Activated CD4-positive, alpha-beta memory T cell treated with anti-CD3 and anti-CD28 coated beads, Interleukin-2, amount 10 ng/mL, durations not matched to agents 7 days and 5 days (primary cell): ENCODE results near the gene ZBTB5. TPM values are rescaled to one million over a fixed set of nuclear protein-coding genes. Genes with fewer than 3 reads are reported as not detected.
A peak's percentile ranks its signal among the peaks of the same experiment; 100 is the strongest.
"Not testable (repeated sequence)": the region's sequence is repeated elsewhere in the genome, so short reads cannot be mapped to it uniquely, and the experiment has no call there.

Source experiments
- CTCF ChIA-PET: fragments of 350-600 bp; sonication (Branson Sonifier 250); formaldehyde crosslinking; loops from one replicate; lab custom pipeline; 2021; ENCODE audit warnings: antibody characterized with exemption, inconsistent platforms; lab: Charles Lee
- POLR2A ChIA-PET: fragments of 350-600 bp; sonication (Branson Sonifier 250); formaldehyde crosslinking; loops from one replicate; lab custom pipeline; 2021; ENCODE audit warnings: antibody characterized with exemption; lab: Charles Lee
- DNase-seq: peaks from one replicate; pipeline ENCODE4 v3.0.0-alpha.2; 2020
- H3K27ac Mint-ChIP-seq: one replicate; pipeline ENCODE4 v1.8.0; 2021; ENCODE audit warnings: mild to moderate bottlenecking, mixed read lengths
- H3K27me3 Mint-ChIP-seq: one replicate; pipeline ENCODE4 v1.8.0; 2021; ENCODE audit warnings: mixed read lengths
- H3K36me3 Mint-ChIP-seq: one replicate; pipeline ENCODE4 v1.8.0; 2021; ENCODE audit warnings: low read depth, mixed read lengths
- H3K4me1 Mint-ChIP-seq: one replicate; pipeline ENCODE4 v1.8.0; 2021; ENCODE audit warnings: mixed read lengths
- H3K4me3 Mint-ChIP-seq: one replicate; pipeline ENCODE4 v1.8.0; 2021; ENCODE audit warnings: mild to moderate bottlenecking, mixed read lengths
- H3K9me3 Mint-ChIP-seq: one replicate; pipeline ENCODE4 v1.8.0; 2021; ENCODE audit warnings: mixed read lengths
- total RNA-seq, 2 experiments: library from RNA; stranded (reverse); gene quantifications; one replicate each; pipeline ENCODE4 v1.2.3, GENCODE V29; 2021

Gene ZBTB5
- total RNA-seq, 2 experiments from 2014 or later, result 10.5 to 10.6 TPM

GRCh38 chr9:37426846-37427245, 38.4 kb downstream of the ZBTB5 start:
- Mint-ChIP-seq H3K36me3 (peaks cover 19% of the 10 kb centered on the region), H3K9me3 (no peaks in the 10 kb centered on the region), H3K27ac (no peak overlapping the region), H3K27me3 (no peaks in the 10 kb centered on the region), H3K4me3 (no peak overlapping the region), H3K4me1 (peaks cover 23% of the 10 kb centered on the region)
- no peak for DNase-seq
- ChIA-PET CTCF (no interaction called here), POLR2A (interaction anchor here (0.9 kb wide), 1 partner anchor 9 kb away, joined by 3 read pairs; no protein-coding TSS in a partner anchor)

- H3K27me3 Mint-ChIP-seq, H3K27ac Mint-ChIP-seq, CTCF ChIA-PET, H3K9me3 Mint-ChIP-seq, DNase-seq, H3K4me3 Mint-ChIP-seq: not testable (repeated sequence)
- POLR2A ChIA-PET, result interaction anchor here (0.9 kb wide), 1 partner anchor 8 kb away, joined by 3 read pairs; no protein-coding TSS in a partner anchor
- Mint-ChIP-seq H3K4me1 (peaks cover 24% of the 10 kb centered on the region), H3K36me3 (peaks cover 19% of the 10 kb centered on the region)
Measured at GRCh38 chr9:37426431-37426830, 38.8 kb downstream of the ZBTB5 start.

- no peak for DNase-seq
- Mint-ChIP-seq H3K4me3 (no peak overlapping the region), H3K27ac (no peak overlapping the region), H3K27me3 (no peaks in the 10 kb centered on the region), H3K9me3 (no peaks in the 10 kb centered on the region), H3K36me3 (peaks cover 19% of the 10 kb centered on the region), H3K4me1 (peaks cover 24% of the 10 kb centered on the region)
- POLR2A ChIA-PET, result interaction anchor here (1.6 kb wide), 1 partner anchor 41 kb away, joined by 11 read pairs; the partner anchor contains the start of gene ZBTB5
- CTCF ChIA-PET, result no interaction called here
Measured at GRCh38 chr9:37425298-37425752, 39.9 kb downstream of the ZBTB5 start.

- ChIA-PET CTCF (no interaction called here), POLR2A (interaction anchor here (1.6 kb wide), 2 partner anchors 41 to 61 kb away, joined by 5 to 11 read pairs; partner anchors contain the start of genes POLR1E and ZBTB5)
- Mint-ChIP-seq H3K4me1 (peaks cover 24% of the 10 kb centered on the region), H3K27me3 (no peaks in the 10 kb centered on the region), H3K4me3 (no peak overlapping the region), H3K9me3 (no peaks in the 10 kb centered on the region), H3K27ac (no peak overlapping the region), H3K36me3 (peaks cover 19% of the 10 kb centered on the region)
- DNase-seq, result no peak
Measured at GRCh38 chr9:37424686-37425297, 40.5 kb downstream of the ZBTB5 start.

GRCh38 chr9:37424204-37424685, 41.0 kb downstream of the ZBTB5 start:
- H3K36me3 Mint-ChIP-seq, result peaks cover 19% of the 10 kb centered on the region
- no peaks in the 10 kb centered on the region for H3K27me3 Mint-ChIP-seq
- H3K9me3 Mint-ChIP-seq, result no peaks in the 10 kb centered on the region
- CTCF ChIA-PET, result interaction anchor here (2.4 kb wide), 1 partner anchor 16 kb away, joined by 9 read pairs; no protein-coding TSS in a partner anchor
- peak overlapping the region; percentile 85 for H3K4me3 Mint-ChIP-seq
- no peak for DNase-seq
- H3K27ac Mint-ChIP-seq, result no peak overlapping the region
- POLR2A ChIA-PET, result interaction anchor here (1.1 to 1.6 kb wide), 3 partner anchors 39 to 62 kb away, joined by 3 to 11 read pairs (median 5); partner anchors contain the start of genes POLR1E and ZBTB5
- peaks cover 24% of the 10 kb centered on the region for H3K4me1 Mint-ChIP-seq

- H3K4me1 Mint-ChIP-seq, result peaks cover 25% of the 10 kb centered on the region
- H3K27me3 Mint-ChIP-seq, result no peaks in the 10 kb centered on the region
- peak overlapping the region; percentile 72 for H3K27ac Mint-ChIP-seq
- peak overlapping the region; percentile 85 for H3K4me3 Mint-ChIP-seq
- H3K36me3 Mint-ChIP-seq, result peaks cover 19% of the 10 kb centered on the region
- ChIA-PET POLR2A (interaction anchor here (1.1 to 3.3 kb wide), 5 partner anchors 33 to 168 kb away, joined by 3 to 12 read pairs (median 4); partner anchors contain the start of genes POLR1E, TOMM5 and ZBTB5), CTCF (interaction anchor here (2.4 kb wide), 1 partner anchor 15 kb away, joined by 9 read pairs; no protein-coding TSS in a partner anchor)
- H3K9me3 Mint-ChIP-seq, result no peaks in the 10 kb centered on the region
- no peak for DNase-seq
Measured at GRCh38 chr9:37423508-37423907, 41.7 kb downstream of the ZBTB5 start.

GRCh38 chr9:37422289-37423104, 42.8 kb downstream of the ZBTB5 start, which contains the start of gene GRHPR:
GRHPR (plus strand) TSS chr9:37422696; CDS start chr9:37422751, 55 bp downstream.
- DNase-seq, result peak; percentile 88
- ChIA-PET POLR2A (interaction anchor here (0.6 to 3.3 kb wide), 7 partner anchors 9 to 169 kb away, joined by 3 to 12 read pairs (median 4); partner anchors contain the start of genes POLR1E, TOMM5 and ZBTB5), CTCF (interaction anchor here (2.4 kb wide), 1 partner anchor 14 kb away, joined by 9 read pairs; no protein-coding TSS in a partner anchor)
- peak within 1 kb of the TSS; percentile 85 for H3K4me3 Mint-ChIP-seq
- H3K4me1 Mint-ChIP-seq, result peaks cover 25% of the 10 kb centered on the region
- peak within 1 kb of the TSS; percentile 72 for H3K27ac Mint-ChIP-seq
- peaks cover 13% of the 10 kb centered on the region for H3K36me3 Mint-ChIP-seq
- H3K27me3 Mint-ChIP-seq, result no peaks in the 10 kb centered on the region
- no peaks in the 10 kb centered on the region for H3K9me3 Mint-ChIP-seq

GRCh38 chr9:37421914-37422288, 43.3 kb downstream of the ZBTB5 start:
- Mint-ChIP-seq H3K9me3 (no peaks in the 10 kb centered on the region), H3K4me3 (peak overlapping the region; percentile 85), H3K27me3 (no peaks in the 10 kb centered on the region), H3K4me1 (peaks cover 25% of the 10 kb centered on the region), H3K27ac (peak overlapping the region; percentile 72), H3K36me3 (peaks cover 11% of the 10 kb centered on the region)
- CTCF ChIA-PET, result interaction anchor here (2.4 kb wide), 1 partner anchor 14 kb away, joined by 9 read pairs; no protein-coding TSS in a partner anchor
- DNase-seq, result no peak
- POLR2A ChIA-PET, result interaction anchor here (0.6 to 3.3 kb wide), 6 partner anchors 9 to 170 kb away, joined by 3 to 12 read pairs (median 4); partner anchors contain the start of genes POLR1E, TOMM5 and ZBTB5

- peaks cover 25% of the 10 kb centered on the region for H3K4me1 Mint-ChIP-seq
- POLR2A ChIA-PET, result interaction anchor here (3.3 kb wide), 1 partner anchor 45 kb away, joined by 12 read pairs; the partner anchor contains the start of gene ZBTB5
- DNase-seq, result no peak
- no peaks in the 10 kb centered on the region for H3K9me3 Mint-ChIP-seq
- H3K27me3 Mint-ChIP-seq, result no peaks in the 10 kb centered on the region
- no peak overlapping the region for H3K4me3 Mint-ChIP-seq
- CTCF ChIA-PET, result no interaction called here
- H3K36me3 Mint-ChIP-seq, result no peaks in the 10 kb centered on the region
- no peak overlapping the region for H3K27ac Mint-ChIP-seq
Measured at GRCh38 chr9:37420271-37421215, 44.7 kb downstream of the ZBTB5 start.

- ChIA-PET POLR2A (no interaction called here), CTCF (no interaction called here)
- no peak for DNase-seq
- Mint-ChIP-seq H3K27ac (no peak overlapping the region), H3K36me3 (no peaks in the 10 kb centered on the region), H3K9me3 (no peaks in the 10 kb centered on the region), H3K27me3 (peaks cover 10% of the 10 kb centered on the region), H3K4me3 (no peak overlapping the region), H3K4me1 (peaks cover 28% of the 10 kb centered on the region)
Measured at GRCh38 chr9:37419204-37419603, 46.0 kb downstream of the ZBTB5 start.

- Mint-ChIP-seq H3K27me3 (peaks cover 14% of the 10 kb centered on the region), H3K36me3 (no peaks in the 10 kb centered on the region), H3K4me1 (peaks cover 16% of the 10 kb centered on the region), H3K27ac (no peak overlapping the region), H3K9me3 (no peaks in the 10 kb centered on the region), H3K4me3 (no peak overlapping the region)
- DNase-seq, result no peak
- POLR2A ChIA-PET, result interaction anchor here (0.9 to 1.3 kb wide), 2 partner anchors 9 to 175 kb away, joined by 3 read pairs; partner anchors contain the start of gene TOMM5
- CTCF ChIA-PET, result no interaction called here
Measured at GRCh38 chr9:37417857-37418618, 47.2 kb downstream of the ZBTB5 start.
